ENCODE data around the gene IL17C. TPM values are rescaled to one million over a fixed set of nuclear protein-coding genes. Genes with fewer than 3 reads are reported as not detected.
A peak's percentile ranks its signal among the peaks of the same experiment; 100 is the strongest.

IL17C gene
- total and polyA plus RNA-seq, 11 donors: not detected

DNA sequence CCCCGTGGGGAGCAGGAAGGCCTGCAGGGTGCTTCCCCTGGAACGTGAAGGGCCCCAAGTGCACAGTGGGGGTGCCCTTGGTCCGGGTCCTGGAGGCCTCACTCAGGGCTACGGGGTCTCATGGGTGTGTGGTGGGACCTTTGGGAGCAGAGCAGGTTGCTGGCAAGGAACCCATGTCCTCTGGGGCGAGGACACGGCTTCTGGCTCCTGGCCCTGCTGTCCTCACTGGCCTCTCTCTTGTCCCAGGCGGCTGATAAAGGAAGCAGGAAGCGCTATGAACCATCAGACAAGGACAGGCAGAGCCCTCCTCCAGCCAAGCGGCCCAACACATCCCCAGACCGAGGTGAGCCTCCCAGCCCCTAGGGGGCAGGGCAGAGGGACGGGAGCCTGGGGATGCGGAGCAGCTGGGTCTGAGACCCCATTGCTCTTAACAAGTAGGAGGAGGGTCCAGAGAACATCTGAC is 9.8 kb upstream of the IL17C start:
- DNase-seq (peak; percentile 70 to 86 (median 75)), ATAC-seq (peak; percentile 84 to 92 (median 88))
- H3K36me3 ChIP-seq: peaks cover 3 to 92% (median 77%) of the 10 kb centered on the region in 9 donors
- no peaks in the 10 kb centered on the region for H3K27me3 ChIP-seq
- no peak overlapping the region for H3K4me3 ChIP-seq
- no peak for TF ChIP-seq POLR2A (IDR thresholded peaks at IDR 0.05)
- TF ChIP-seq, protein P1, sequence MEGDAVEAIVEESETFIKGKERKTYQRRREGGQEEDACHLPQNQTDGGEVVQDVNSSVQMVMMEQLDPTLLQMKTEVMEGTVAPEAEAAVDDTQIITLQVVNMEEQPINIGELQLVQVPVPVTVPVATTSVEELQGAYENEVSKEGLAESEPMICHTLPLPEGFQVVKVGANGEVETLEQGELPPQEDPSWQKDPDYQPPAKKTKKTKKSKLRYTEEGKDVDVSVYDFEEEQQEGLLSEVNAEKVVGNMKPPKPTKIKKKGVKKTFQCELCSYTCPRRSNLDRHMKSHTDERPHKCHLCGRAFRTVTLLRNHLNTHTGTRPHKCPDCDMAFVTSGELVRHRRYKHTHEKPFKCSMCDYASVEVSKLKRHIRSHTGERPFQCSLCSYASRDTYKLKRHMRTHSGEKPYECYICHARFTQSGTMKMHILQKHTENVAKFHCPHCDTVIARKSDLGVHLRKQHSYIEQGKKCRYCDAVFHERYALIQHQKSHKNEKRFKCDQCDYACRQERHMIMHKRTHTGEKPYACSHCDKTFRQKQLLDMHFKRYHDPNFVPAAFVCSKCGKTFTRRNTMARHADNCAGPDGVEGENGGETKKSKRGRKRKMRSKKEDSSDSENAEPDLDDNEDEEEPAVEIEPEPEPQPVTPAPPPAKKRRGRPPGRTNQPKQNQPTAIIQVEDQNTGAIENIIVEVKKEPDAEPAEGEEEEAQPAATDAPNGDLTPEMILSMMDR (IDR thresholded peaks at IDR 0.05): peak; percentile 35 to 69 (median 53)
- H3K27ac ChIP-seq: peak overlapping the region in 10 of 12 donors; percentile 1 to 80 (median 66)
- H3K9me3 ChIP-seq: no peaks in the 10 kb centered on the region
- intact Hi-C loops (cut with DNase I): no loop called here
- H3K4me1 ChIP-seq: peaks cover 0 to 24% (median 7%) of the 10 kb centered on the region in 12 donors
- WGBS, 4 donors: 22 to 30% (median 27%) methylated on average over 8 to 12 of the region's 12 CpGs

DNA sequence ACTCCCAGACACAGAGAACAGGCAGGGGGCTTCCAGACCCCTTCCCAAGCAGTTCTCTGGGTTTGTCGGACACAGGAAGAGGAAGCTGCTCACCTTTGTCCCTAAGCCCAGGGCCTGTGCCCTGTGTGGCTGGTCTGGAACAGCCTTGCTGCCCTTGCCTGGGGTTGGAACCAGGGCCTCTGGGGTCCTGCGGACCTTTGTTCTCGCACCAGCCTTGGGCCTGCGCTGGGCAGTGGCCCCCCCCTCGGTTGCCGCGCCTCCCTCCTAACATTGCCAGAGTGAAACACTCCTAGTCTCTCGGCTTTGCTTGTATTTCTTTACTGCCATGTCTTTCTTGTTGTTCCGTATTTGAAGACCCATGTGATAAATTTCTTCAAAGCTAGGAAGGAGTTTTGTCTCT is 8.5 kb upstream of the IL17C start:
- intact Hi-C loops (cut with DNase I): no loop called here
- TF ChIP-seq, protein P1 (IDR thresholded peaks at IDR 0.05): no peak
- TF ChIP-seq POLR2A (IDR thresholded peaks at IDR 0.05): no peak

DNA sequence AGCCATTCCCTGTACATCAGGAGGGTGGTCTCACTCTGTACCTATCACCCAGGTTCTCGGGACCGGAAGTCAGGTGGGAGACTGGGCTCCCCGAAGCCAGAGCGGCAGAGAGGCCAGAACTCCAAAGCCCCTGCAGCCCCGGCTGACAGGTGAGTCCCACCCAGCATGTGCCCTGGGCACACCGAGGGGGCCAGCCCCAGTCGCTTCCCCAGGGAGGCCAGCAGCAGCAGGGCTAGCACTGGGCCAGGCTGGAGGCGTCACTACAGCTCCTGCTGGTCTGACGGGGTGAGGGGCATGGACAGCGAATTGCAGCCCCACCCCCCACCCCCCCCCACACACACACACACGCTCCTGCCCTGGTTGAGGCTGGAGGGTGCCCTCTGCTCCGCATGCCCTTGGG is 7.9 kb upstream of the IL17C start:
- no peak for TF ChIP-seq POLR2A (IDR thresholded peaks at IDR 0.05)
- TF ChIP-seq, protein P1 (IDR thresholded peaks at IDR 0.05): no peak
- intact Hi-C loops (cut with DNase I): no loop called here
- Histone ChIP-seq H3K4me1 (peaks cover 0 to 42% (median 19%) of the 10 kb centered on the region in 12 donors), H3K36me3 (peaks cover 0 to 73% (median 58%) of the 10 kb centered on the region in 9 donors), H3K4me3 (no peak overlapping the region), H3K9me3 (no peaks in the 10 kb centered on the region), H3K27ac (peak overlapping the region in 8 of 12 donors; percentile 3 to 74 (median 48)), H3K27me3 (peaks cover 0 to 5% (median 0%) of the 10 kb centered on the region in 9 donors)
- ATAC-seq: no peak
- DNase-seq: peak in 1 of 5 donors; percentile 52
- WGBS, 4 donors: 86 to 97% (median 92%) methylated on average over 6 to 12 of the region's 12 CpGs

More for the DNA sequence above, 8.5 kb upstream of the IL17C start:
- no peak for ATAC-seq
- H3K4me3 ChIP-seq: no peak overlapping the region
- 86 to 97% (median 87%) methylated on average over 8 to 9 of the region's 9 CpGs for whole genome bisulfite sequencing, 4 donors
- H3K27me3 ChIP-seq: no peaks in the 10 kb centered on the region
- H3K27ac ChIP-seq: no peak overlapping the region
- no peaks in the 10 kb centered on the region for H3K9me3 ChIP-seq
- H3K4me1 ChIP-seq: peaks cover 0 to 37% (median 14%) of the 10 kb centered on the region in 12 donors
- peak in 1 of 5 donors; percentile 51 for DNase-seq
- peaks cover 2 to 79% (median 64%) of the 10 kb centered on the region in 9 donors for H3K36me3 ChIP-seq

DNA sequence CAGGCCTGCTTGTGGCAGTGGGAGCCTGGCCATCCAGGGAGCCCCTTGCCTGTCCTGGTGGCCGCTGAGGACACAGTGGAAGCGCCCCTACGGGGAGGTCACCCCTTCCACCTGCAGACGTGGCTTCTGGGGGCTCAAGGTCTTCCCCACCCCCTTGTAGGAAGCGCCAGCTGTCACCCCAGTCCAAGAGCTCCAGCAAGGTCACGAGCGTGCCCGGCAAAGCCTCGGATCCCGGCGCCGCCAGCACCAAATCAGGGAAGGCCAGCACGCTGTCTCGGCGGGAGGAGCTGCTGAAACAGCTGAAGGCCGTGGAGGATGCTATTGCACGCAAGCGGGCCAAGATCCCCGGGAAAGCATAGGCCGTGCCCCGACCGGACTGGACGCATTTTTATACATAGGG is 7.4 kb upstream of the IL17C start:
- peak overlapping the region in 9 of 12 donors; percentile 3 to 74 (median 42) for H3K27ac ChIP-seq
- DNase-seq (peak in 1 of 5 donors; percentile 47), ATAC-seq (no peak)
- intact Hi-C loops (cut with DNase I): no loop called here
- H3K4me3 ChIP-seq: no peak overlapping the region
- whole genome bisulfite sequencing, 4 donors: 86 to 93% (median 88%) methylated on average over 16 to 23 of the region's 23 CpGs
- H3K27me3 ChIP-seq: peaks cover 0 to 10% (median 0%) of the 10 kb centered on the region in 9 donors
- TF ChIP-seq POLR2A (IDR thresholded peaks at IDR 0.05): no peak
- TF ChIP-seq, protein P1 (IDR thresholded peaks at IDR 0.05): no peak
- peaks cover 0 to 68% (median 53%) of the 10 kb centered on the region in 9 donors for H3K36me3 ChIP-seq
- H3K9me3 ChIP-seq: no peaks in the 10 kb centered on the region
- peaks cover 0 to 42% (median 22%) of the 10 kb centered on the region in 12 donors for H3K4me1 ChIP-seq
